NCI-H146 treated with DMSO at 0.1 percent for 48 hours (cell line): ENCODE measurements around the gene ATG10.

Experiments
- DNase-seq: peaks from one replicate; lab custom pipeline; 2025; ENCODE audit not compliant: unreplicated experiment; lab: John Stamatoyannopoulos, UW

The ATG10 gene

GRCh38 chr5:82163452-82164175 lies 191.8 kb downstream of the ATG10 start:
- no peak for DNase-seq

DNA sequence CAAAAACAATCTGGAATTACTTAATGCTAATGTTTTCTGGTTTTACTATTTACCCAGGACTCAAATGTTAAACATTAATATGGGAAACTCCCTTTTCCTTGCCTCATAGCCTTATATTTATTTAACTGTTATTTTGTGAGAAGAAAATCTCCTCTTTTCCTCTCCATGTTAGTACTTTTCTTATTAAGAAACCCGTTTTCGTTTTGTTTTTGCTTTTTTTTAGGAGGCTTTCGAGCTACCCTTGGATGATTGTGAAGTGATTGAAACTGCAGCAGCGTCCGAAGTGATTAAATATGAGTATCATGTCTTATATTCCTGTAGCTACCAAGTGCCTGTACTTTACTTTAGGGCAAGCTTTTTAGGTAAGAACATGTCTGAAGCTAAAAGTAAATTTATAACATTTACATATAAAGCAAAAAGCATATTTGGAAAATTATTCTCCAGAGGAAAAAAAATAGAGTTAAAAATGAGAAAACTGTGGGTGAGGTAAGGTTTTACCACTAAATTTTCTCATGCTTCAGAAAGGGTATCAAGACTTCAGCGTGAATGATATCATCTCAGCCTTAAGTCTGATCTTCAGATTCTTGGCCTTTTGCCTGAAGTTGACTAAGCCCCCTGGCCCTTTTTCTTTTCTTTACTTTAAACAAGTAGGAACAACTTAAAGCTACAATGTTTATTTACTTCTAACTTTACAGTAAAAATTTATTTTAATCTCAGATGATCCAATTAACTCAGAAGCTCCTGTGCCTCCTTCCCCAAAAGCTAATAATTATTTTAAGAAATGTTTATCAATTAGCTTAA lies 192.6 kb downstream of the ATG10 start:
- no peak for DNase-seq

DNA sequence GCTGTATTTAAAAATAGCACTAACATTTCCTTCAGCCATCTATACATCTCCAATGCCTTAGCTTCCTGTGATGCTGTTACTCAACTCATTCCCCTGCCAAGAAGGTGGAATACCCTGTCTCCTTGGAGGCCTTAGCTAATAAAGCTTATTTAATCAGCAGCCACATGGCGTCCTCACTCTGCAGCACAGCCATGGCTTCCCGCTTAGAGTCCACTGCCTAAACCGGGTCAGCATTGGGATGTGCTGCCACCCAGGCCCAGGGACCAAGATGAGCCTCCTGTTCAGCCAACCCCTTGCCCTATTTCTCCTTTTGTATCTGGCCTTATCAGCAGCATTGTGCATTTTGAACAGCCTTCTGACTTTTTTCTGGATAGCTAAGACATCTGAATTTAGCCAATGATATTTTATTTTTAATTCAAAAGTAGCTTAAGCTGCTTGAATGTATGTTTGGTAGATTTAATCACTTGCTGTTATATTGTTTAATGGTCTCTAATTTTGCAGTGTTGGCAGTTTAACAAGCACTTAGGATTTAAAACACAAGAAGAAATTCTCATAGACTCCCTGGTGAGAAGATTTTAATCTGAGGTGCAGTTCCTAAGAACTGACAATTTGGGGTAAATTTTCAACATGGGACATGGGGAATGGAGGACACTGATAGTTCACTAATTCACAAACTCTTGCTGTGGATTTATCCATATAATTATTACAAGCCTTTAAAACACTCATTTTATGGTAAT lies 193.3 kb downstream of the ATG10 start:
- no peak for DNase-seq

DNA sequence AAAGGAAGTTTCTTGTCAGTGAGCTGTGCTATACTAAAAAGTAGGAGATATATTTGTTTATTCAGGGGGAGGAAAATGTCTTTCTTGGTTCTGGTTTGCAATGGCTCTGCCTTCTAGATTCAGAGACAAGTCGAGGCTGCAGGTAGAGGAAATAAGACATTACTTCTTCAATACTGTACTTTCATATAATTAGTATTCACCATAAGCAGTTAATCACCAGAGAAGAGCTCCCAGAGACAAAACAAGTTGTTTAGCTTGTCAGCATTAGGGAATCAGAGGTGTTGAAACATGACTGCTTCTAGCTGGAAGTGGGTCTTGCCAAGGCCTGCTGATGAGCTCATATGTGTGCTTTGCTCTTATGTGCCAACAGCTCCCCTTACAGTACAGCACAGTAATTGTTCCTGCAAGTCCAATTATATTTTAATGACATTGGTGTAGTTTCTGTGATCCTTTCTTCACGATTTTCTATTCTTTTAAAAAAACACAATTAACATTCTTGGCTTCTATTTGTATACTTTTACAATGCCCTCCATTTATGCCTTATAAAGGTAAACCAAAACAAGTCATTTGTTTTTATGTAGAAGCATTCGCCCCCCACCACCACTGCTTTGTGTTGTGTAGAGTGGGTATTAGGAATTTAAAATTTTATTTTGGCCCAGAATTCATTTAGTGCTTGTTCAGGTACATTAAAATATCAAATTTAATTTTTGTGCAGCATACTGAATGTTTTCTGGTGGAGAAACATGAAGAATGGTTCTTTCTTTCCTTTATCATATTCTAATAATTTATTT lies 194.1 kb downstream of the ATG10 start:
- DNase-seq, result peak; percentile 60

- no peak for DNase-seq
These were observed 195.6 kb downstream of the ATG10 start for GRCh38 chr5:82167372-82167935.

- no peak for DNase-seq
These were observed 196.5 kb downstream of the ATG10 start for GRCh38 chr5:82168294-82168693.

GRCh38 chr5:82169892-82170291 lies 198.1 kb downstream of the ATG10 start:
- DNase-seq, result no peak

DNA sequence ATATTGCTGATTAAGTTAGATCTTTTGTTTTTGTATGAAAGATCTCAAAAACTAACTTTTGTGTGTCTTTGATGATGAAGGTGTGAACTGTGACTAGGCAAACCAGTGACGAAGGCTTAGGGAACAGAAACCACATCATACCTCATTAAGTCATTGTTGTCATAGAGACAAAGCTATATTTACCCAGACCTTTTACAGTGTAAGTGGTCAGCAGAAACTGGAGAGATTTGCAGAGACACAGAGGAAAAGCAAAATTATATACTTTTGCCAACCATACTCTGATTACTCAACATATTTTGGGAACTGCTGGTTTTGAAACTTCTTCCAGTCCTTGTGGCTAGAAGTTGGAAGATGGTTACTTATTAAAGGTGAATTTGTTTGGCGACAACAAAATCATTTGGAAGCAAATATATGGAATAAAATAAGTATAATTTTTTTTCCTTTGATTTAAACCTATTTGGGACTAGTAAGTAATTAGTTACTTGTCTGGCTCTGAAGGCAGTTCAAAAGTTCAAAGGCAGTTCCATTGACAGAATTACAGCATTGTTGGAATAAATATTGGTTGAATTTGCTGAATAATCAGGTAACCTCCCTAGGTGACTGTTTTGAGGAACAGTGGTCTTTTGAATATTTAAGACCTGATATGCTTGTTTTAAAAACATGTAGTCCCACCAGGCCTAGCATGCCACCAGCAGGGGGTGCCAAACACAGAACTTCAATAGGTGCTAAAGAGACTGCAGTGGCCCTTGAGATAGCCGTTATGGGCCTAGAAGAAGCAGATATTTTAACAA lies 202.5 kb downstream of the ATG10 start:
- DNase-seq, result peak; percentile 22

DNA sequence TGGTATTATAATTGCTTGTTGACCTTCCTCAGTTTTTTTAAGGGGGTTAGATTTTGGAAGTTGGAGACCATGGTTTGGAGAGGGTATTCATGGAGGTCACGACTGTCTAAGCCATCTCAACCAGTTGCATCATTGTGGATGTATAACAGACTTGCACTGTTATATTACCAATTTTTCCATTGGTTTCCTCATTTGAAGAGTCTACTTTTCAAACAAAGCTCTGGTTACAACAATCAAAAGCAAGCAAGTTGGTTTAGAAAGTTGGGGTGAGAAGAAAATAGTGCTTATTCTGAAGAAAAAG lies 203.0 kb downstream of the ATG10 start:
- DNase-seq, result no peak

DNA sequence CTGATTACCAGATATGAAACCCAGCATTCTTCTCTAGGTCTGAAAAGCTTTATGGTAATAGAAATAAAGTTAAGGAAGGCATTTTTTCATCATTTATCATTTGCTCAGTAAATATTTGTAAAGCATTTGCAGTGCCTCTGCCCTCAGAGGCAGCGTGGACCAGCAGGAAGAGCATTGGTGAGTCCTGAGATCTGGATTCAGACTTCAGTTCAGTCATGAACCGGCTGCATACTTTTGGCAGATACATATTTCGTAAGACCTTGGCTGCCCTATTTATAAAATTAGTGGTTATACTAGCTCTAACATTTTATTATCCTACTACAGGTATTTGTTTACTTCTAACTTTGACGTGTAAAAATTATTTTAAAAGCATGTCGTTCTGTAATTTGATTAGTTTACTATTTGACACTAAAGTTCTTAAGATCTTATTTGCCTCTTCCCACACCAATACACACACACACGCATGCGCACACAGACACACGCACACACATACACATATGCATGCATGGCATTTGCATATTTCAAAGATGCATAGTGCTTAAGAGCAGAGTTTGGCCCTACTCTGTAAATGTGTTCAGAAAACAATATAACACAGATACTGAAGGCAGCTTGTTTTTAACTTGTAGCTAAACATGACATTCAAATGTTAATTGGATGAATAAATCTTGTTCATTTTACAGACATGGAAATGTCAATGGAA lies 204.4 kb downstream of the ATG10 start:
- no peak for DNase-seq

GRCh38 chr5:82178378-82178777 lies 206.6 kb downstream of the ATG10 start:
- no peak for DNase-seq

- DNase-seq, result no peak
These were observed 210.8 kb downstream of the ATG10 start for GRCh38 chr5:82182662-82183061.

GRCh38 chr5:82183828-82184227 lies 212.0 kb downstream of the ATG10 start:
- DNase-seq, result no peak

GRCh38 chr5:82185851-82186250 lies 214.0 kb downstream of the ATG10 start:
- DNase-seq, result peak; percentile 40

DNA sequence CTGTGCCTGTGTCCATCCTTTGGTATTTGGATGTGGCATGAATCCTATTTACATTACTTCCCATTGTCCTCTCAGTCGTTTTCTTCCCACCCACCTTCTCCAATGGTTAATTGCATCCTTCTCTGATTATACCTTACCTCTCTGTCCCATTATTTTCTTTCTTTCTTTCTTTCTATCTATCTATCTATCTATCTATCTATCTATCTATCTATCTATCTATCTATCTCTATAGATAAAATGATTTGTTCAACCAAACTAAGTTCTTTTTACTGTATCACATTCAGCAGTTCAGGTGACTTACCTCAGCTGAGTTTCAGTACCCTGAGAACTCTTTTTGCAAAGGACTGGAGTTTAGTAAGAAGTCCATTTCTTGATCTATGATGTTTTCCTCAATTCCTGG lies 225.7 kb downstream of the ATG10 start:
- no peak for DNase-seq

- DNase-seq, result no peak
These were observed 232.7 kb downstream of the ATG10 start for GRCh38 chr5:82204567-82204966.

- no peak for DNase-seq
These were observed 233.2 kb downstream of the ATG10 start for GRCh38 chr5:82205005-82205404.

DNA sequence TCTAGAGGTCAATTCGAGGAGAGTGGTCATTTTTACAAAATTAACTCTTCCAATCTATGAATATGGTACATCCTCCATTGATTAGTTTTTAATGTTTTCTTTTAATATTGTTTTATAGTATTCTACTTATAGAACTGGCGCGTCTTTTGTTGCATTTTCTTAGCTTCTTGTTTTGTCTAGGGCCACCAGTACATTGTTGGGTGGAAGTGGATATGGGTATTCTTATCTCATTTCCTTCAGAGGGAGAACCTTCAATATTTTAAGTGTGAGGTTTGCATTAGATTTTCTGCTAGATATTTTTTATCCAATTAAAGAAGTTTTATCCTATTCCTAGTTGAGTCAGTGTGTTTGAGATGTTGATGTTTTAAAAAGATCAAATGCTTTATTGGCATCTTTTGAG lies 236.5 kb downstream of the ATG10 start:
- DNase-seq, result no peak

- no peak for DNase-seq
These were observed 240.2 kb downstream of the ATG10 start for GRCh38 chr5:82211855-82212572.
